NB4 (cell line): ENCODE measurements around the gene HSD11B1L.

Source experiments
- DNase-seq: peaks from one replicate; pipeline ENCODE4 v3.0.0; 2010; ENCODE audit warnings: low read depth
- H3K4me3 ChIP-seq: one replicate; pipeline ENCODE4 v1.5.1; 2011; ENCODE audit warnings: mild to moderate bottlenecking, low read depth, low read length, moderate library complexity
- MAX ChIP-seq: IDR thresholded peaks from 2 replicates; pipeline ENCODE4 v1.6.1; 2011; ENCODE audit warnings: low read depth, low read length
- MYC ChIP-seq: IDR thresholded peaks from 2 replicates; pipeline ENCODE4 v1.6.1; 2011; ENCODE audit warnings: low read depth, low read length
- POLR2A ChIP-seq: IDR thresholded peaks from 2 replicates; pipeline ENCODE4 v1.6.1; 2011; ENCODE audit warnings: mild to moderate bottlenecking; ENCODE audit not compliant: insufficient read length; ENCODE audit errors: extremely low read depth
- TF ChIP-seq, protein P1 (sequence below): IDR thresholded peaks from one replicate; pipeline ENCODE4 v1.5.1; 2012; ENCODE audit warnings: low read depth, low read length

The HSD11B1L gene

GRCh38 chr19:5706876-5707573 is 26.2 kb downstream of the HSD11B1L start:
- H3K4me3 ChIP-seq: no peak overlapping the region
- TF ChIP-seq MAX (no peak), POLR2A (no peak), MYC (no peak)
- TF ChIP-seq, protein P1, sequence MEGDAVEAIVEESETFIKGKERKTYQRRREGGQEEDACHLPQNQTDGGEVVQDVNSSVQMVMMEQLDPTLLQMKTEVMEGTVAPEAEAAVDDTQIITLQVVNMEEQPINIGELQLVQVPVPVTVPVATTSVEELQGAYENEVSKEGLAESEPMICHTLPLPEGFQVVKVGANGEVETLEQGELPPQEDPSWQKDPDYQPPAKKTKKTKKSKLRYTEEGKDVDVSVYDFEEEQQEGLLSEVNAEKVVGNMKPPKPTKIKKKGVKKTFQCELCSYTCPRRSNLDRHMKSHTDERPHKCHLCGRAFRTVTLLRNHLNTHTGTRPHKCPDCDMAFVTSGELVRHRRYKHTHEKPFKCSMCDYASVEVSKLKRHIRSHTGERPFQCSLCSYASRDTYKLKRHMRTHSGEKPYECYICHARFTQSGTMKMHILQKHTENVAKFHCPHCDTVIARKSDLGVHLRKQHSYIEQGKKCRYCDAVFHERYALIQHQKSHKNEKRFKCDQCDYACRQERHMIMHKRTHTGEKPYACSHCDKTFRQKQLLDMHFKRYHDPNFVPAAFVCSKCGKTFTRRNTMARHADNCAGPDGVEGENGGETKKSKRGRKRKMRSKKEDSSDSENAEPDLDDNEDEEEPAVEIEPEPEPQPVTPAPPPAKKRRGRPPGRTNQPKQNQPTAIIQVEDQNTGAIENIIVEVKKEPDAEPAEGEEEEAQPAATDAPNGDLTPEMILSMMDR: no peak
- no peak for DNase-seq

DNA sequence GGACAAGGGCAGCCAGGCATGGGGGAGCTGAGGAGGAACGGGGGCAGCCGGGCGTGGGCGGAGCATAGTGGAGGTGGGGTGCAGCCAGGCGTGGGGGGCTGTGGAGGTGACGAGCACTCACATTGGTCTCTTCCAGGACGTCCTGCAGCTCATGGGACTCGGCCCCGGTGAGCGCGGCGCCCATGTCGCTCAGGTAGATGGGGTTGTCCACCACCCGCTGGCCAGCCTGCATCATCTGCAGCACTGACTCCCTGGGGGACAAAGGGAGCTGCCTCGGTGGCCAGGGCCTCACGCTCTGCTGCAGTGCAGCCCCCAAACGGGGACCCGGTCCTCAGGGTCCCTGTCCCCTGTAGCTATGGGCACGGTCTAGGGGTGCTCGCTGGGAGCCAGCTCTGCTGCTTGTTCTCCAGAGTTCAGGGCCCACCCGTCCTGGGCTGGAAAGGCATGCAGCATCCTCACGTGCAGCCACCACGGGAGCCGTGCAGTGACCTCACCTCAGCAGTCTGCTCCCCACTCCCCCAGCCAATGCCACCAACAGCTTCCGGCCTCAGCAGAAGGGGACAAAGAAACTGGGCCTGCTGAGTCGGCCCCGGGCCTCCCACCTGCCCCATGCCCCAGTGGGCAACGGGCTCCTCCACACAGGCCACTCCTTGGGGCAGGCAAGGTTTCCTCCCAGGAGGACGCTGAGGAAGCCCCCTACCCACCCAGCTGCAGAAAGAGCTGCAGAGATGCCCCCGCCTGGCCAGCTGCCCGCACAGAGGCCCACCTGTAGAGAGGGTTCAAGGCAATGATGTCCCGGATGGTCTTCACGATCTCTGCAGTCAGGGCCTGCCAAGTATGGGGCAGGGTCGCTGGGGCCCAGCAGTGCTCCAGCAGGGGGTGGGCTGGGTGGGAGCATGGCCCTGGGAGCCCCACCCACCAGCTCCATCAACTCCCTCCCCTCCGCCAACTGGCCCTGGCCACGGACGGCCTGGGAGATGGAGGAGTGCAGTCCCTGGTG is 27.0 kb downstream of the HSD11B1L start:
- TF ChIP-seq MAX: no peak
- TF ChIP-seq POLR2A: no peak
- TF ChIP-seq MYC: no peak
- TF ChIP-seq, protein P1: no peak
- H3K4me3 ChIP-seq: no peak overlapping the region
- DNase-seq: no peak

DNA sequence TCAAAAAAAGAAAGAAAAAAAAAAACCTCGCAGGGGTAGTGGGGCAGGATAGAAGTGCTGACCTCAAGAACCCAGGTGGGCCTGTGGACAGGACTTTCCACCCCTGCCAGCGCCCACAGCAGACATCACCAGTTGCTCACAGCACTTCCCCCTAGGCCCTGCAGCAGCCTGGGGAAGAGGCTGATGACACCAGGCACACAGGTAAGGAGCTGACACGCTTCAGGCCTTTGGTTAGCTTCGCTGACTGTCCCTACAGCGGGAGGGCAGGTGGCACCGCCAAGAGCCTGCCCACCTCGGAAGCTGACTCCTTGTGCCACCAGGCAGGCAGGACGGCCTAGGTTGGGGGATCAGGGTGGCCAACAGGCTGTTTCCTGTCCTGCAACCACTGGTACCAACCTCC is 30.2 kb downstream of the HSD11B1L start:
- H3K4me3 ChIP-seq: no peak overlapping the region
- TF ChIP-seq POLR2A (no peak), MAX (no peak), MYC (no peak)
- TF ChIP-seq, protein P1: no peak
- DNase-seq: no peak

GRCh38 chr19:5711713-5712161 is 30.9 kb downstream of the HSD11B1L start:
- no peak overlapping the region for H3K4me3 ChIP-seq
- DNase-seq: no peak
- no peak for TF ChIP-seq POLR2A
- TF ChIP-seq, protein P1: no peak
- TF ChIP-seq MYC: no peak

DNA sequence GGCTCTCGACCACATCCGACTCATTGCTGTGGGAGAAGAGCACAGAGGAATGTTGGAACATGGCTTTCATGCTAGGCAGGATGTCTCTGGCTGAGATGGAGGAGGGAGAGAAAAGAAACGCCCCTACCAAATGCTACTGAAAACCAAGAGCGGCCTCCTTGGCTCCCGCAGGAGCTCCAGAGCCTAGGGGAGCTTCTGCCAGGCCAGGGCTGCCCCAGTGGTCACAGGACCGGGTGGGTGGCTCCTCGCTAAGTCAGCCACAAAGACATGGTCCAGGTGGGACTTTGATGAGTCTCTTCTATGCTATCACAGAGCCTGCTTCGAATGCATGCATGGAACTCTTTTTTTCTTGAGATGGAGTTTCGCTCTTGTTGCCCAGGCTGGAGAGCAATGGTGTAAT is 32.4 kb downstream of the HSD11B1L start:
- no peak overlapping the region for H3K4me3 ChIP-seq
- TF ChIP-seq, protein P1: no peak
- TF ChIP-seq POLR2A (no peak), MYC (no peak), MAX (no peak)
- no peak for DNase-seq
